Measurements from ENCODE around the gene EP300.

- TF ChIP-seq CTCF (IDR thresholded peaks at IDR 0.05; ENCODE audit: borderline replicate concordance, extremely low read depth, low read length, poor library complexity, severe bottlenecking) (no peak), EZH2 (IDR thresholded peaks at IDR 0.05; ENCODE audit: borderline replicate concordance, low read depth, low read length, severe bottlenecking) (no peak)
Observed at GRCh38 chr22:41075946-41076345, 16.4 kb upstream of the EP300 start.

Measured in DND-41 (cell line).